ENCODE results near the gene DAG1. TPM values are rescaled to one million over a fixed set of nuclear protein-coding genes. Genes with fewer than 3 reads are reported as not detected.

DAG1 gene
- total RNA-seq, 4 donors from 2014 or later = 53.7 to 90.1 (median 55.7) TPM

- 90 to 97% methylated on average over 2 of the region's 2 CpGs for WGBS, 2 donors (ENCODE audit: low coverage in 1 of 2)
- intact Hi-C loops (cut with DNase I; ENCODE audit: low total_unique reads) (no loop called here), in situ Hi-C loops (cut with MboI; ENCODE audit: low pct_ligation_motif_present in 1 of 4, low pct_unique_long_range_greater_than_20kb in 1 of 4, low sequenced_read_pairs in 3 of 4) (loop anchor here in 3 of 4 donors (25.0 kb wide), 2 partner anchors 90 to 265 kb away; partner anchors contain the start of genes CCDC71 (in 2 of the 3), KLHDC8B (in 2 of the 3) and USP4 (in 2 of the 3))
- peaks cover 0 to 17% (median 11%) of the 10 kb centered on the region in 4 donors for H3K4me1 ChIP-seq
- TF ChIP-seq EP300 (IDR thresholded peaks at IDR 0.05; ENCODE audit: low read depth) = no peak
- no peak for TF ChIP-seq POLR2A (IDR thresholded peaks at IDR 0.05)
- no peak for TF ChIP-seq POLR2AphosphoS5 (IDR thresholded peaks at IDR 0.05)
- TF ChIP-seq, protein P1, sequence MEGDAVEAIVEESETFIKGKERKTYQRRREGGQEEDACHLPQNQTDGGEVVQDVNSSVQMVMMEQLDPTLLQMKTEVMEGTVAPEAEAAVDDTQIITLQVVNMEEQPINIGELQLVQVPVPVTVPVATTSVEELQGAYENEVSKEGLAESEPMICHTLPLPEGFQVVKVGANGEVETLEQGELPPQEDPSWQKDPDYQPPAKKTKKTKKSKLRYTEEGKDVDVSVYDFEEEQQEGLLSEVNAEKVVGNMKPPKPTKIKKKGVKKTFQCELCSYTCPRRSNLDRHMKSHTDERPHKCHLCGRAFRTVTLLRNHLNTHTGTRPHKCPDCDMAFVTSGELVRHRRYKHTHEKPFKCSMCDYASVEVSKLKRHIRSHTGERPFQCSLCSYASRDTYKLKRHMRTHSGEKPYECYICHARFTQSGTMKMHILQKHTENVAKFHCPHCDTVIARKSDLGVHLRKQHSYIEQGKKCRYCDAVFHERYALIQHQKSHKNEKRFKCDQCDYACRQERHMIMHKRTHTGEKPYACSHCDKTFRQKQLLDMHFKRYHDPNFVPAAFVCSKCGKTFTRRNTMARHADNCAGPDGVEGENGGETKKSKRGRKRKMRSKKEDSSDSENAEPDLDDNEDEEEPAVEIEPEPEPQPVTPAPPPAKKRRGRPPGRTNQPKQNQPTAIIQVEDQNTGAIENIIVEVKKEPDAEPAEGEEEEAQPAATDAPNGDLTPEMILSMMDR (IDR thresholded peaks at IDR 0.05) = no peak
- no peak overlapping the region for H3K27ac ChIP-seq
- H3K4me3 ChIP-seq = no peak overlapping the region
- no peaks in the 10 kb centered on the region for H3K9me3 ChIP-seq
- H3K27me3 ChIP-seq = no peaks in the 10 kb centered on the region
- DNase-seq = no peak
- H3K36me3 ChIP-seq = no peaks in the 10 kb centered on the region
Measured at GRCh38 chr3:49427586-49427985, 42.5 kb upstream of the DAG1 start.

DNA sequence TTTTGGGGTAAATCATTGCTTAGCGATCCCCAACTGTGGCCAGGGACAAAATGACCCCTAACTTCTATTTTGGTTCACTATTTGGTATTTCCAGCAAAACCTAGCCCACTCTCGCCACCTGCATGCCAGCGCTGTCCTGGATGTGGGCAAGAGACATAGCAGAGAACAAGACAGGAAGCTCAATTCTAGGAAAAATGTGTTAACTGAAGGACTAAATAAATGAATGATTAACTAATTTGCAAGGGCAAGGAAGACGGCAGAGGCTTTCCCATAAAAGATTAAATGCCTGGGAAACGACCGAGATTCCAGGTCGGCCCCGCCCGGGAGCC, 41.4 kb upstream of the DAG1 start:
- Histone ChIP-seq H3K4me1 (peaks cover 0 to 14% (median 8%) of the 10 kb centered on the region in 4 donors), H3K36me3 (no peaks in the 10 kb centered on the region), H3K27me3 (no peaks in the 10 kb centered on the region), H3K4me3 (peak overlapping the region; percentile 50 to 94 (median 60)), H3K27ac (peak overlapping the region; percentile 90 to 97 (median 93)), H3K9me3 (no peaks in the 10 kb centered on the region)
- in situ Hi-C loops (cut with MboI; ENCODE audit: low pct_ligation_motif_present in 1 of 4, low pct_unique_long_range_greater_than_20kb in 1 of 4, low sequenced_read_pairs in 3 of 4) (loop anchor here in 3 of 4 donors (25.0 kb wide), 2 partner anchors 91 to 266 kb away; partner anchors contain the start of genes CCDC71 (in 2 of the 3), KLHDC8B (in 2 of the 3) and USP4 (in 2 of the 3)), intact Hi-C loops (cut with DNase I; ENCODE audit: low total_unique reads) (no loop called here)
- TF ChIP-seq POLR2A (IDR thresholded peaks at IDR 0.05) = no peak
- TF ChIP-seq POLR2AphosphoS5 (IDR thresholded peaks at IDR 0.05) = no peak
- no peak for TF ChIP-seq EP300 (IDR thresholded peaks at IDR 0.05; ENCODE audit: low read depth)
- TF ChIP-seq, protein P1 (IDR thresholded peaks at IDR 0.05) = no peak
- no peak for DNase-seq
- 3 to 8% methylated on average over 5 to 9 of the region's 9 CpGs for whole genome bisulfite sequencing, 2 donors (ENCODE audit: low coverage in 1 of 2)

DNA sequence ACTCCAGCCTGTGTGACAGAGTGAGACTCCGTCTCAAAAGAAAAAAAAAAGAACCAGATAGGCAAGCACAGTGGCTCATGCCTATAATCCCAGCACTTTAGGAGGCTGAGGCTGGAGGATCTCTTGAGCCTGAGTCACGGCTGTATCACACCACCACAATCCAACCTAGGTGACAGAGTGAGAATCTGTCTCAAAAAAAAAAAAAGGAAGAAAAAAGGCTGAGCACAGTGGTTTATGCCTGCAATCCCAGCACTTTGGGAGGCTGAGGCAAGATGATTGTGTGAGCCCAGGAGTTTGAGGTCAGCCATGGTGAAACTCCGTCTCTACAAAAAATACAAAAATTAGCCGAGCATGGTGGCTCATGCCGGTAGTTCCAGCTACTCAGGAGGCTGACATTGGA, 35.3 kb upstream of the DAG1 start:
- WGBS, 2 donors (ENCODE audit: low coverage in 1 of 2) = 82 to 88% methylated on average over 5 of the region's 5 CpGs
- DNase-seq = no peak
- Histone ChIP-seq H3K27me3 (no peaks in the 10 kb centered on the region), H3K27ac (no peak overlapping the region), H3K4me1 (peaks cover 0 to 5% (median 5%) of the 10 kb centered on the region in 4 donors), H3K4me3 (no peak overlapping the region), H3K9me3 (no peaks in the 10 kb centered on the region), H3K36me3 (no peaks in the 10 kb centered on the region)
- no peak for TF ChIP-seq POLR2A (IDR thresholded peaks at IDR 0.05)
- no peak for TF ChIP-seq EP300 (IDR thresholded peaks at IDR 0.05; ENCODE audit: low read depth)
- TF ChIP-seq POLR2AphosphoS5 (IDR thresholded peaks at IDR 0.05) = no peak
- TF ChIP-seq, protein P1 (IDR thresholded peaks at IDR 0.05) = no peak
- in situ Hi-C loops (cut with MboI; ENCODE audit: low pct_ligation_motif_present in 1 of 4, low pct_unique_long_range_greater_than_20kb in 1 of 4, low sequenced_read_pairs in 3 of 4) = loop anchor here in 3 of 4 donors (25.0 kb wide), 2 partner anchors 97 to 272 kb away; partner anchors contain the start of genes CCDC71 (in 2 of the 3), KLHDC8B (in 2 of the 3) and USP4 (in 2 of the 3)
- intact Hi-C loops (cut with DNase I; ENCODE audit: low total_unique reads) = no loop called here

DNA sequence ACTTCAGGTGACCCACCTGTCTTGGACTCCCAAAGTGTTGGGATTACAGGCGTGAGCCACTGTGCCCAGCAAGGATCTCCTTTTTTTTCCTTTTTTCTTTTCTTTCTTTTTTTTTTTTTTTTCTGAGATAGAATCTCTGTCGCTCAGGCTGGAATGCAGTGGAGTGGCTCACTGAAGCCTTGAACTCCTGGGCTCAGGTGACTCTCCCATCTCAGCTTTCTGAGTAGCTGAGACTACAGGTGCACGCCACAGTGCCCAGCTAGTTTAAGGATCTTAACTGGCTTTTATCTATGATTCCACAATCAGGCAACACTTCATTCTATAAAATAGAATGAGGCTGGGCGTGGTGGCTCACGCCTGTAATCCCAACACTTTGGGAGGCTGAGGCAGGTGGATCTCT, 24.7 kb upstream of the DAG1 start:
- intact Hi-C loops (cut with DNase I; ENCODE audit: low total_unique reads) = loop anchor here (10.0 kb wide), 1 partner anchor 101 kb away; the partner anchor contains the start of gene USP4
- Histone ChIP-seq H3K4me3 (no peak overlapping the region), H3K36me3 (no peaks in the 10 kb centered on the region), H3K9me3 (no peaks in the 10 kb centered on the region), H3K27me3 (no peaks in the 10 kb centered on the region), H3K27ac (no peak overlapping the region), H3K4me1 (peaks cover 0 to 17% (median 2%) of the 10 kb centered on the region in 4 donors)
- DNase-seq = no peak
- in situ Hi-C loops (cut with MboI; ENCODE audit: low pct_ligation_motif_present in 1 of 4, low pct_unique_long_range_greater_than_20kb in 1 of 4, low sequenced_read_pairs in 3 of 4) = loop anchor here (10.0 to 25.0 kb wide), 4 partner anchors 101 to 283 kb away; partner anchors contain the start of genes USP4 (in 4 of the 4), CCDC71 (in 3 of the 4) and KLHDC8B (in 2 of the 4)
- TF ChIP-seq POLR2A (IDR thresholded peaks at IDR 0.05) = no peak
- TF ChIP-seq, protein P1 (IDR thresholded peaks at IDR 0.05) = no peak
- TF ChIP-seq POLR2AphosphoS5 (IDR thresholded peaks at IDR 0.05) = no peak
- no peak for TF ChIP-seq EP300 (IDR thresholded peaks at IDR 0.05; ENCODE audit: low read depth)
- 92 to 100% methylated on average over 2 to 5 of the region's 5 CpGs for WGBS, 2 donors (ENCODE audit: low coverage in 1 of 2)

All from transverse colon (tissue), 4 donors.